Measurements from ENCODE around the gene CDK1.

GRCh38 chr10:60798031-60798430, 19.8 kb downstream of the CDK1 start:
- TF ChIP-seq POLR2A (IDR thresholded peaks at IDR 0.05; ENCODE audit: low read depth, low read length) (no peak), CTCF (IDR thresholded peaks at IDR 0.05; ENCODE audit: extremely low read depth in 1 of 2, insufficient read depth in 1 of 2, low read depth in 1 of 2, low read length in 2 of 2) (no peak), MYC (IDR thresholded peaks at IDR 0.05; ENCODE audit: low read depth, low read length) (no peak), POLR2AphosphoS5 (IDR thresholded peaks at IDR 0.05; ENCODE audit: insufficient read depth, low read depth, low read length) (no peak), EZH2 (IDR thresholded peaks at IDR 0.05; ENCODE audit: borderline replicate concordance, low read depth, low read length, severe bottlenecking) (no peak), FOS (IDR thresholded peaks at IDR 0.05; ENCODE audit: borderline replicate concordance, insufficient read depth, low read length) (no peak)
- TF ChIP-seq, protein P1, sequence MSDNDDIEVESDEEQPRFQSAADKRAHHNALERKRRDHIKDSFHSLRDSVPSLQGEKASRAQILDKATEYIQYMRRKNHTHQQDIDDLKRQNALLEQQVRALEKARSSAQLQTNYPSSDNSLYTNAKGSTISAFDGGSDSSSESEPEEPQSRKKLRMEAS (IDR thresholded peaks at IDR 0.05; ENCODE audit: insufficient read depth, insufficient read length), result no peak

Data from endothelial cell of umbilical vein (primary cell).